Prostate gland (tissue), 2 donors: Measurements from ENCODE around the gene BTBD2.

Experiments
- CTCF ChIP-seq, 4 experiments: fragments of 200-600 bp in 2 of 4; fragments of 450-650 bp in 2 of 4; sonication (generic) in 2 of 4; IDR thresholded peaks; 1 replicate in 3 of 4; 2 replicates in 1 of 4; pipeline ENCODE4 v1.5.1; 2016 to 2019; ENCODE audit warnings: antibody characterized with exemption in 4 of 4, mild to moderate bottlenecking in 2 of 4, moderate library complexity in 2 of 4
- POLR2A ChIP-seq: fragments of 450-650 bp; IDR thresholded peaks from one replicate; pipeline ENCODE4 v1.6.1; 2016; ENCODE audit warnings: antibody characterized with exemption, mild to moderate bottlenecking

DNA sequence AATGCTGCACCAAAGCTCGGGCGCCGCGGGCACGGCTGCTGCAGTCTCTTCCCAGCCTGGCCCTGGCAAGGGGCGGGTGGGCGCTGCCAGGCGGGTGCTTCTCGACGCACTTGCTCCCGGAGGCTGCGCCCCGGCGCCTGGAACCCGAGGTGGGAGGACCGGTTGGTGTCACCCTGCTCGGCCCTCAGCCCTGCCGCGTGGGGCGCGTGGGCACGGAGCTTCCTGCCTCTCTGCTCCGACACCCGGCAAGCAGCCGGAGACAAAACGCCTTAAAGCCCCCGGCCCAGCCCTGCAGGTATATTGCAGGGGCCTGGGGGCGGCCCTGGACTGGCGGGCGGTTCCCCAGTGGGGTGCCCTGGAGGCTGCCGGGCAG is 34.7 kb downstream of the BTBD2 start:
- TF ChIP-seq POLR2A, result no peak
- TF ChIP-seq CTCF (IDR thresholded peaks at IDR 0.05), result no peak
